ENCODE data around the gene KIF26B.

Gene KIF26B

GRCh38 chr1:245475961-245476516, 321.3 kb downstream of the KIF26B start:
- DNase-seq: peak in 2 of 4 experiments; percentile 37 to 49

GRCh38 chr1:245477941-245478340, 323.2 kb downstream of the KIF26B start:
- DNase-seq: no peak

- peak in 3 of 4 experiments; percentile 45 to 70 (median 69) for DNase-seq
Measured at GRCh38 chr1:245480393-245481120, 325.8 kb downstream of the KIF26B start.

GRCh38 chr1:245481261-245481660, 326.5 kb downstream of the KIF26B start:
- DNase-seq: no peak

- no peak for DNase-seq
Measured at GRCh38 chr1:245483247-245483646, 328.5 kb downstream of the KIF26B start.

- DNase-seq: no peak
Measured at GRCh38 chr1:245484176-245484575, 329.4 kb downstream of the KIF26B start.

- peak; percentile 33 to 85 (median 52) for DNase-seq
Measured at GRCh38 chr1:245485996-245486395, 331.2 kb downstream of the KIF26B start.

GRCh38 chr1:245486775-245487470, 332.1 kb downstream of the KIF26B start:
- peak in 3 of 4 experiments; percentile 24 to 64 (median 58) for DNase-seq

- DNase-seq: no peak
Measured at GRCh38 chr1:245488346-245489129, 333.8 kb downstream of the KIF26B start.

GRCh38 chr1:245489838-245490237, 335.1 kb downstream of the KIF26B start:
- no peak for DNase-seq

GRCh38 chr1:245493029-245493428, 338.2 kb downstream of the KIF26B start:
- peak in 3 of 4 experiments; percentile 28 to 54 (median 47) for DNase-seq

GRCh38 chr1:245495681-245496080, 340.9 kb downstream of the KIF26B start:
- no peak for DNase-seq

- no peak for DNase-seq
Measured at GRCh38 chr1:245500546-245500945, 345.8 kb downstream of the KIF26B start.

GRCh38 chr1:245501633-245502032, 346.8 kb downstream of the KIF26B start:
- peak in 3 of 4 experiments; percentile 41 to 63 (median 42) for DNase-seq

GRCh38 chr1:245503548-245503947, 348.8 kb downstream of the KIF26B start:
- no peak for DNase-seq

- no peak for DNase-seq
Measured at GRCh38 chr1:245510144-245510543, 355.4 kb downstream of the KIF26B start.

- peak in 1 of 4 experiments; percentile 22 for DNase-seq
Measured at GRCh38 chr1:245512181-245512888, 357.6 kb downstream of the KIF26B start.

- DNase-seq: peak; percentile 9 to 60 (median 40)
Measured at GRCh38 chr1:245512980-245513578, 358.3 kb downstream of the KIF26B start.

GRCh38 chr1:245516284-245516759, 361.5 kb downstream of the KIF26B start:
- DNase-seq: peak in 3 of 4 experiments; percentile 23 to 48 (median 41)

- DNase-seq: no peak
Measured at GRCh38 chr1:245520611-245521010, 365.8 kb downstream of the KIF26B start.

GRCh38 chr1:245526141-245526540, 371.4 kb downstream of the KIF26B start:
- DNase-seq: no peak
